CD4-positive, alpha-beta T cell treated with Interleukin-15 for 4 hours (primary cell): ENCODE measurements around the gene JUND.

ENCODE experiments used
- DNase-seq: peaks from one replicate; pipeline ENCODE4 v3.0.0-alpha.2; 2020; ENCODE audit warnings: low spot score

The JUND gene

DNA sequence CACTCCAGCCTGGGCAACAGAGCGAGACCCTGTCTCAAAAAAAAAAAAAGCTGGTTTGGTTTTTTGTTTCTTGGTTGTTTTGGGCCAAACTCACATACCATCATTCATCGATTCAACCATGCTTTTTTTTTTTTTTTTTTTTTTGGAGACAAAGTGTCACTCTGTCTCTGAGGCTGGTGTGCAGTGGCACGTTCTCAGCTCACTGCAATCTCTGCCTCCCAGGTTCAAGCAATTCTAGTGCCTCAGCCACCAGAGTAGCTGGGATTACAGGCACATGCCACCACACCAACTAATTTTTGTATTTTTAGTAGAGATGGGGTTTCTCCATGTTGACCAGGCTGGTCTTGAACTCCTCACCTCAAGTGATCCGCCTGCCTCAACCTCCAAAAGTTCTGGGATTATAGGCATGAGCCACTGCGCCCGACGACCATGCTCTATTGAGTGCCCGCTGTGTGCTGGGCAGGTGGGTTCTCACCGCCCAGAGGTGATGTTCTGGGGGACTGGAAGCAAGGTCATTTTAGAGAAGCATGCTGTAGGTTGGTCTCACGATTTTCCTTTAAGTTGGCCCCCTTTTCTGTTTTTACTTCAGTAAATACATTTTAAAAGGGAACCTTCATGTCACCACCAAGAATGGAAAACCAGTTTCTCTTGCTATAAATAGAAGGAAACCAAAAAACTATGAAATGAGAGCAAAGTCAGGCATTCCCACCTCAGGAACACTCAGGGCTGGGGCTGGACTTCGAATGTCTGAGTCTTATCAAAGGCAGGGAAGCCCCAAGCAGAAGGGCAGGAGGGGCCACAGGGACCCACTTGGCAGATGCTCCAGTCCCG is 8.3 kb upstream of the JUND start:
- DNase-seq = no peak

DNA sequence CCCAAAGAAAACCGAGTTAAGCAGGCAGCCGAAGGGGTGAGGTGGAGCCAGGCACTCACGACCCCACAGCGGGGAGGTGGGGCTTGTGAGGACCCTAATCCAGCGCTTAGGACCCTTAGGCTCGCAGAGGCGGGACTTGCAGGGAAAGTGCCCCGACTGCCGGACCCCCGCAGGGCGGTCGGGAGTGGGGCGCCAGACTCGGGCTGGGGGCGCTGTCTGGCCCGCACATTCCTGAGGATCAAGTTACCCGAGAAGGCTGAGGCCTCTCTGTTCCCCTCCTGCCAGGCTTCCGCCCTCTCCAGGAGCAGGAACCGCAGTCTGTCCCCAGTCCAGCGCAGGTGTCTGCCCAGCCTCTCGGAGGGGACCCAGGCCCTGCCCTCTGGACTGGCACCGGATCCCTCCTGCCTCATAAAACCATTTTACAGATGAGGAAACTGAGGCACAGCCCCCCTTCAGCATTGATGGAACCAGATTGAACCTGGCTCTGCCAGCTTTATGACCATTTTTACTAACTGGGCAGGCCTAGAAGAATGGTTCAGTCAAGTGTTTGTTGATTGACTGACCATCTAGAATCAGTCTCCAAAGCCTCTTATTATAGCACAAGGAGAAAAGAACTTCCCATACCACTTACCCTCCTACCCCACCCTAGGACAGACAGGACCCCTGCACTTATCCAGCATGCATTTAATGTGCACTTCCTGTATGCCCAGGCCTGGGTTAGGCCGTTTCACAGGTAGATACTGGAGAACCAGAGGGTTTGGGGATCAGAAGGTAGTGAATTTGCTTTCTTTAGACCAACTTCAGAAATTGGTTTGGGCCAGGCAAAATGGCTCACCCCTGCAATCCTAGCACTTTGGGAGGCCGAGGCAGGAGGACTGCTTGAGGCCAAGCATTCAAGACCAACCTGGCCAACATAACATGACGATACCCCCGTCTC is 6.7 kb upstream of the JUND start:
- DNase-seq = no peak

DNA sequence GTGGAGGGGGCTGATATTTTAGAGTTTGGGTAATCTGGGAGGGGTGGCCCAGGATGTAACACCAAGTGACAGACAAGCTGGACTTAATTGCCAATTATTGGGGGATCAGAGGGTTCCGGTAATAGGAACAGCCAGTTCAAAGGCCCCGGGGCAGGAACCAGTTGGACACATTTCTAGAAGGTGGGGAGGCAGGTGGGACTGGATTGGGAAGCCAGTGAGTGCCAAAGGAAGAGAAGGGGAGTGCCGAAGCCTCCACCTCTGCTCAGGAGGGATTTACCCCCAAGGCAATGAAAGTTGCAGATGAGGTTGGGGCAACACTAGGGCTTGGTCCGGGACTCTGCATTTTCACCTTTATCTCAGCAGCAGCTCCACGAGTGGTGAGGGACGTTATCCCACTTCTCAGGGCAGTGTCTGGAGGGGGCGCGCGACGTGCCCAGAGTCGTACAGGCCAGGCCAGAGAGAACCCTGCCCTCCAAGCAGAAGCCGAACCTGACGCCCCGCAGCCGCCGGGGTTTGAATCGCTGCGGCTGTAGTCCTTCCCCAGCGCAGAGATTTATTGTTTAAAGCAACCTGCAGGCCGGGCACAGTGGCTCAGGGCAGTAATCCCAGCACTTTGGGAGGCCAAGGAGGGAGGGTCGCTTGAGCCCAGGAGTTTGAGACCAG is 5.7 kb upstream of the JUND start:
- no peak for DNase-seq

DNA sequence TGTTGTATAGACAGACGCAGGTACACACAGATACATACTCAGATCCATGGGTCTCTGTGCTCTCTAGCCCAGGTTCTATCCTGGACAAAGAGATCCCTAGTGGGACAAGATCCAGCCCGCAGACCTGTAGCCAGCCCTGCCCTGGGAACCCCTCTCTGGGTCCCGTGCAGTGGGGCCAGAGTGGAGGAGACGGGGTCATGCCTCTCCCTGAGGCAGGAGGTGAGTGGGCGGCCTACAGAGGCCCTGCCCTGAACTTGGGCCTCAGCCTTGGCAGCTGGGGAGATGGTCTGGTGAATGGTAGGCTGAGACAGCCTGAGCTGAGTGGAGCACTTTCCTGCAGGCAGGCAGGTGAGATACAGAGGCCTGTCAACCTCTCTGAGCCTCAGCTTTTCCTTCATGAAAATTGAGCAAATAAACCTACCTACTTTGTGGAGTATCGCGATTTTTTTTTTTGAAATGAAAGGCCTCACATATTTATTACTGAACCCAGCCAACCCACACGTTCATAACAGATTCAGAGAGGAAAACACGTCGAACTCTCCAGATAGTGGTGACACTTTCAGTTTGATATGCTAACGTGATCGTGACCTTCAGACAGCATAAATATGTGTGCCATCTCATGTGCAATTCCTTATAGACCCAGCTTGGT is 3.4 kb upstream of the JUND start:
- DNase-seq = no peak

DNA sequence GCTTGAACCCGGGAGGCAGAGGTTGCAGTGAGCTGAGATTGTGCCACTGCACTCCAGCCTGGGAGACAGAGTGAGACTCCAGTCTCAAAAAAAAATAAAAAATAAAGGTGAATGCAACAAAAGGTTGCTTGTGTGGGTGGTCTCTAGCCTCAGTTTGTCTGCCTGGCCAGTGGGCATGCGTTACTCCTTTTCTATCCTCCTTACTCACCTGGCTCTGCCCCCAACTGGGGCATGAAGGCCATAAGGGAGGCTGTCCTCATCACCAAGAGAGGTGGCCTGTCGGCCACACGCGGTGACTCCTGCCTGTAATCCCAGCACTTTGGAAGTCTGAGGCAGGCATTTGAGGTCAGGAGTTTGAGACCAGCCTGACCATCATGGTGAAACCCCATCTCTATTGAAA is 1.9 kb upstream of the JUND start:
- DNase-seq = no peak

DNA sequence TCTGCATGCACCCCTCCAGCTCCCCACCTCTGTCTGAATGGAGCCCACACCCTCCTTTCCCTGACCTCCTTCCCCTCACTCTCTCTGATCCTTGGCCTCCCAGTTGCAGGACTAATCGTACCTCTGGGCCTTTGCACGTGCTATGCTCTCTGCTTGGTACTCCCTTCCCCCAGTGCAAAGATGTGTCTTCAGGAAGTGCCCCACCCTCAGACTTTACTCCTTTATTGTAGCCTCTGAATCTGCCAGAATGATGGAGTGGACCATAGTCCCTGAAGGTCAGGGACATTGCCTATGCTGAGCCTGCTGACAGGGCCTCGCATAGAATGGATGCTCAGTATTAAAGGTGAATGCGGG is 1.3 kb upstream of the JUND start:
- no peak for DNase-seq

DNA sequence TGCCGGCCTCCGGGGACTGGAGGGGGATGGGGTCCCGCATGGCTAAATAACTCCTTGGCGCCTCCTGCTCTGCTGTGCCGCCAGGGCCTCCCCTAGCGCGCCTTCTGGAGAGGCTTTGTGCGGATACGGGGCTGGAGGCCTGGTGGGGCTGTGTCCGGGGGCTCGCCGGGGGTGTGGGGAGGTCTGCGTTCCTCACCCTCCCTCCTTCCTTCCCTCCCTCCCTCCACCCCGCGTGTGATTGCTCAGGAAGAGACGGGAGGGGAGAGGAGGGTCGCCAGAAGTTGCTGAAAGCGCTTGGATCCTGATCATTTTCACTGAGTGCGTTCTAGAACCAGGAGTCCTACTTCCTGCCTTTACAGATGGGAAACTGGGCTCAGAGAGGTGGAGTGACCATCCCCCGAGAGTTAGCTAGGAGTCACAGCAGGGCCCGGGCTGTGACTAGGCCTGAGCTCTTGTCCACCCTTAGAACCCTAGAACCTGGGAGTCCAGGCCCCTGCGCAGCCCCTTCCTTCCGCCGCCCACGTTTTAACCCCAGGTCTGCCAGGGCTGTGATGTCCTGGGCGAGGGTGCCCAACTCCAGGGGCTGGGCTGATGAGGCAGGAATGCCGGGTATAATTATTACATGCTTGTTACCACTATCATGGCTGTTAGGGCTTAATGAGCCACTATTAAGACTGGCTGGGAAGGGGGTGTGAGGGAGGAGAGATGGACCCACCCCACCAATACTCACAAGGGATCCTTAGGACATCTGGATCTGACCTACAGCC is 782 bp upstream of the JUND start:
- no peak for DNase-seq

DNA sequence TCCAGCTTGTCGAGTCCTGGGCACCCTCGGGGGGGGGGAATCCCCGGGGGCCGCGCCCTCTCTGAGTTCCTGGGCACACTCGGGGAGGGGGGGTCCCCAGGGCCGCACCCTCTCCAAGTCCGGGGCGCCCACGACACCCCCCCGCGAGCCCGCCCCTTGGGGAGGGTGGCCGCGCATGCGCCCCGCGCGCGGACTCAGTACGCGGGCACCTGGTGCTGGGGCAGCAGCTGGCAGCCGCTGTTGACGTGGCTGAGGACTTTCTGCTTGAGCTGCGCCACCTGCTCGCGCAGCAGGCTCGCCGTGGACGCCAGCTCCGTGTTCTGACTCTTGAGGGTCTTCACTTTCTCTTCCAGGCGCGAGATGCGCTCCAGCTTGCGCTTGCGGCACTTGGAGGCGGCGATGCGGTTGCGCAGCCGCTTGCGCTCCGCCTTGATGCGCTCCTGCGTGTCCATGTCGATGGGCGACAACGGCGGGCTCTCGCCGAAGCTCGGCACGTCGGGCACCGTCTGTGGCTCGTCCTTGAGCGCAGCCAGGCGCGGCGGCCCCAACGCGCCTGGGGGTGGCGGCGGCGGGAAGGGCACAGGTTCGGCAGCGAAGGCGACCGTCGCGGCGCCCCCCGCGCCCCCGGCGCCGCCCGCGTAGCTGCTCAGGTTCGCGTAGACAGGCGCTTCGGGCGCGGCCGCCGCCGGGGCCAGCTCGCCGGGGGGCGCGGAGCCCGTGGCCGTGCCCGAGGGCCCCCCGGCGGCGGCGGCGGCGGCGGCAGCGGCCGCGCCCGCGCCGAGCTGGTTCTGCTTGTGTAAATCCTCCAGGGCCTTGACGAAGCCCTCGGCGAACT is 958 bp downstream of the JUND start:
- peak; percentile 85 for DNase-seq

DNA sequence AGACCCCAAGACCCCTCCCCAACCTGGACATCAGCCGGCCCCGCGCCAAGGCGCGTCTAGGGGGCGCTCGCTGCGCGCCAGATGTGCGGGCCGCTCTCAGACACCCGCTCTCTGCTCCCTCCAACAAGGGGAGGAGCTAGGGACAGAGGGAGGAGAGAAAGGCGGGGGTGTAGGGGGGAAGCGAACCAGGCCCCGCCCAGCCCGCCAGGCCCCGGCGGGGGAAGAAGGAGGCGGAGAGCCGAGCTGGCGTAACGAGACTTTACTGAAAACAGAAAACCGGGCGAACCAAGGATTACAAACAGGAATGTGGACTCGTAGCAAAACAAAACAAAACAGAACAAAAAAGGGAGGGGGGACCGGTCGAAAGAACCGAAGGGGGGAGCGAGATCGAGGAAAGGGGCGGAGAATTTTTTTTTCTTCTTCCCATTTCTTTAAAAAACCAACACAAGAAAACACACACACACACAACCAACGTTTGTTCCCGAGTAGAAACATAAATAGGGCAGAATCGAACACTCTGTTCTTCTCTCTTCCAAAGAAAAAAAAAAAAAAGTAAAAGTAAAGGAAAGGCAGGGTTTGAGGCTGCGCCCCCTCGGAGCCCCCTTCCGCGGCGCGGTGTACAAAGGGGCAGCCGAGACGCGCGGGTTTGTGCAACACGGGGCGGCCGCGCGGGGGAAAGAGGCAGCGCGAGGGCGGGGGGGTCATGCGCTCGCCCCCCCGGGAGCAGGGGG is 1.7 kb downstream of the JUND start:
- peak; percentile 94 for DNase-seq

DNA sequence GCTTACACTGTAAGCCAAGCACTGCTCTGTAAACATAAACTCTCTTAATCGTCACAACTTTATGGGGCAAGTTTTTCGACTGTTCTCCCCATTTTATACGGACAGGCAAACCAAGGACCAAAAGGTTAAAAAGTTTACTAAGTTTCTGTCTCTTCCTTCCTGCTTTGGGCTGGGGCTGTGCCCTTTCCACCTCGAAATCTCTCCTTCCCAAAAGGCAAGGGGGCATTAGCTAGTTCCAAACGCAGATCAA is 2.2 kb downstream of the JUND start:
- no peak for DNase-seq

DNA sequence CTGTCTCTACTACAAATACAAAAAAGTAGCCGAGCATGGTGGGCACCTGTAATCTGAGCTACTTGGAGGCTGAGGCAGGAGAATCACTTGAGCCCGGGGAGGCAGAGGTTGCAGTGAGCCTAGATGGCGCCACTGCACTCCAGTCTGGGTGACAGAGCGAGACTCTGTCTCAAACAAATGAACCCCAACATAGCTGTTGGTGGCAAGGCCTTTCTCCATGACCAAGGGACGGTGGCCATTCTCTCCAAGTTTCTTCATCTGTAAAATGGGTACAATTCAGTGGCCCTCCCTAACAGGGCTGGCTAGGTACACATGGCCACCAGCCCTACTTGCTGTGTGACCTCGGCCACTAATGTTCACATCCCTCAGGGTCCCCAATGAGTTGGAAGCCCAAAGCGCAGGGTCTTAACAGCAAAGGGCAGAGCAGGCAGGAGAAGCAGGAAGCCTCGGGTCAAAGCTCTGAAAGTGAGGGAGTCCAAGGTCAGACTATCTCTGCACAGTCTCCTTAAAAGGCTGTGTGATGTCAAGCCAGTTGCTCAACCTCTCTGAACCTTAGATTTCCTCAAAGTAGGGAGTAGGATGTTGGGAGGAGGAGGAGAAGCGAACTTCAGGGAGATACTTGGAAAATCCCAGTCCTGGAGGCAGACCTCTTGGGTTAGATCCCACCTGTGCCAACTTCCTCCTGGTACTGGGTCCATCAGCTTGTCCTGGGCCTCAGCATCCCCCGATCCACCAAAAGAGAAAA is 2.7 kb downstream of the JUND start:
- DNase-seq = peak; percentile 49

DNA sequence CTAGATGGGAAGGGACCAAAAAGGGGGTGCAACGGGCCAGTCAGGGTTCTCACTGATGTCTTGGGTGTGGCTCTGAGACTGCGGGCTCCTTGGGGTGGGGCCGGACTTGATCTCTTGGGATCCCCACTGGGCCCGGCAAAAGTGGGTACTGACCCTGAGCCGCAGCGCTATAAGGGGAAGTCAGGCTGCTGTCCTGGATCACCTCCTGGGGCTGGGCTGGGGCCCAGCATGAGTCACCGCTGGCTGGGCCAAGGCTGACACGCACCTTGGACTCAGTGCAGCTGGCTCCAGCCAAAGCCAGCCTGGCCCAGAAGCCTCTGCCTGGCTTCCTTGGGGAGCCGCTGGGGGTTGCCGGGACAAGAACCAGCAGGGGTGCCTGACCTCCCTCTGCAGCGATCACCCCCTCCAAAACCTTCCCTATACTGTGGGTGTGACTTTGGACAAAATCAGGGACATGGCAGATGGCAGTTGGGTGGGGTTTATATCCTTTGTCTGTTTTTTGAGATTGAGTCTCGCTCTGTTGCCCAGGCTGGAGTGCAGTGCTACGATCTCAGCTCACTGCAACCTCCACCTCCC is 6.6 kb downstream of the JUND start:
- no peak for DNase-seq

DNA sequence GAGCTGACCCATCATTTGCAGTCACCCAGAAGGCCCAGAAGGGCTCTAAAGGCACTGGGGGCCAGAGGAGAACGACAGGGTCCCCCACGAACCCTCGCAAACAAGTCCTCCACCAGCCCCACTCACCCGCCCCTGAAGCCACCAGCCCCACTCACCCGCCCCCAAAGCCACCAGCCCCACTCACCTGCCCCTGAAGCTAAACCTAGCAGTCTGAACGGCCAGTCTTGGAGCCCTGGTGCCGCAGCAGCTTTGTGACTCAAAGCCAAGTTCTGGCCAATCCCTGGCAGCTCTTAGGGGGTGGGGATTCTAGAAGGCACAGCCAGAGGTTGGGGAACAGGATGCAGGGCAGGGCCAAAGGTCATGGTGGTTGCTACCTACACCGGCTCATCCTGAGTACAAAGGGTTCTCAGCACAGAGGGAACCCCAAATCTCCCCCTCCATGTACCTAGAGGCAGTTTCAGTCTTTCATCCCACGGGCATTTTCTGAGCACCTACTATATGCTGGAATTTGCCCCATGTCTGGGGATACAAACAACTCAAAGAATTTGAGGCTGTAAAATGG is 7.1 kb downstream of the JUND start, which contains the start of gene IQCN:
Gene IQCN (minus strand): TSS at position 234 of the 562 bp plus-strand sequence. CDS start 4,974 bp downstream, outside the sequence.
- DNase-seq = no peak

DNA sequence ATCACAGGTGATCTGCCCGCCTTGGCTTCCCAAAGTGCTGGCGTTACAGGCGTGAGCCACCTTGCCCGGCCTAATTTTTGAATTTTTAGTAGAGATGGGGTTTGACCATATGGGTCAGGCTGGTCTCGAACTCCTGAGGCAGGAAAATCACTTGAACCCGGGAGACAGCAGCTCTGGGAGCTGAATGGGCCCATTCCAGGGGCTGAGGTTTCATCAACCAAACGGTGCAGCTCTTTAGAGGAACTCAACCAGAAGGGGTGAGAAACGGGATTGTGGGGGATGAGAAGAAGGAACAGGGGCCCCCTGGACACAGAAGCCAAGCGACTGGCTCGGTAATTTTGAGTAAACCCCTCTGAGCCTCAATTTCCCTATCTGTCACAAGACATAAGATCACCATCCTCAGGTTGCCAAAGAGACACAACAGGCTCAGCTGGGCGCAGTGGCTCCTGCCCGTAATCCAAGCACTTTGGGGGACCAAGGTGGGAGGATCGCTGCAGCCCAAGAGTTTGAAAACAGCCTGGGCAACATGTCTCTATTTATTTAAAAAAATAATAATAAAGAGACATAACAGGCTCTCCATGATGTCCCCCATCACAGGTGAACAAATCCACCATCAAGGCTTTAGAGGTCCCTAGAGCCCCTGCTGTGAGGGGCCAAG is 7.7 kb downstream of the JUND start:
- no peak for DNase-seq

DNA sequence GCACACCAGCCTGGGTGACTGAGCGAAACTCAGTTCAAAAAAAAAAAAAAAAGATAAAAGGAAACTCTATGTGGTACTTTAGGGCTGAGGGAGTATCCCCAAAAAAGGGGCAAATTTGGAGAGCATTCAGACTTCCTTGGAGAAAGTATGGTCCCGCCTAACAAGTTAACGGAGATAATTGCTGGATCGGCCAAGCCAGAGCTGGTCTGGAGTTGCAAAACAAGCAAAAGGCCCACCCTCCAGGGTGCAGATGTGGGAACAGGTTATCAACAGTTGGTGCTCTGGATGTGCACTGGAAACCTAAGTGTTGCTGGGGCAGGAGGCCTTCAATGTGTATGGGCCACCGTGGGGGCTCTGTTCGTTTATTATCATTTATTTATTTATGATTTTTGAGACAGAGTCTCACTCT is 10.0 kb downstream of the JUND start:
- no peak for DNase-seq

DNA sequence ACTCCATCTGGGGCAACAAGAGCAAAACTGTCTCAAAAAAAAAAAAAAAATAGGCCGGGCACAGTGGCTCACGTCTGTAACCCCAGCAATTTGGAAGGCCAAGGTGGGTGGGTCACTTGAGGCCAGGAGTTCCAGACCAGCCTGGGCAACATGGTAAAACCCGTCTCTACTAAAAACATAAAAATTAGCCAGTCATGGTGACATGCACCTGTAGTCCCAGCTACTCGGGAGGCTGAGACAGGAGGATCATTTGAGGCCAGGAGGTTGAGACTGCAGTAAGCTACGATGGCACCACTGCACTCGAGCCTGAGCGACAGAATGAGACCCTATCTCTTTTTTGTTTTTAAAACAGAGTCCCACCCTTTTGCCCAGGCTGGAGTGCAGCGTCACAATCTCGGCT is 11.1 kb downstream of the JUND start:
- no peak for DNase-seq

DNA sequence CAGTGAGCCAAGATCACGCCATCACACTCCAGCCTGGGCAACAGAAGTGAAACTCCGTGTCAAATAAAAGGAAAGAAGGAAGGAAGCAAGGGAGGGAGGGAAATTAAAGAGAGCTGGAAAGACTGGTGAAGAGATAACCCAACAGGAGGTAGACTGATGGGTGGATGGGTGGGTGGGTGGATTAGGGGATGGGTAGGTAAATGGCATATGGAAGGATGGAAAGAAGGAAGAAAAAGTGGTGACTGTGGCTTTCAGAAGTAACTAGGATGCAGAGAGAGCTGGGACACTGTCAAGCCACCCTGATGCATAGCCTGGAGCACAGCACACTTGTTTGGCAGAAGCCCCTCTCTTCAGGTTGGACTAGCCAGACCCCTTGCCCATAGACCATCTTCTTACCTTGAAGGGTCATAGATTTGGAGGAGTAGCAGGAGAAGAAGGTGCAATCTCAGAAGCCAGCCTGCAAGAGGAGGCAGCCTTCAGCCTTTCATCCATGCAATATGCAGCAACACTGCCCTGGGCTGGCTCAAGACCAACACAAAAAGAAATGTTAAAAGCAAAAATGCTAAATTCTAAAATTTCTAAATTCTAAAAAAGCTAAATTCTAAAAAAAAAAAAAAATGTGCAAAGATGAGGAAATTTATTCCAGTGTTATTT is 12.2 kb downstream of the JUND start:
- DNase-seq = no peak
